GM18873 (cell line): ENCODE results near the gene UMODL1.
A peak's percentile ranks its signal among the peaks of the same experiment; 100 is the strongest.

Source experiments
- ATAC-seq: cut with Tn5 transposase; IDR thresholded peaks from one replicate; pipeline ENCODE4 v1.9.1; 2021; ENCODE audit warnings: mild to moderate bottlenecking, moderate library complexity, moderate number of reproducible peaks; ENCODE audit not compliant: unreplicated experiment, low FRiP score

UMODL1 gene

GRCh38 chr21:42095581-42095980, 24.5 kb downstream of the UMODL1 start:
- no peak for ATAC-seq

- no peak for ATAC-seq
Observed at GRCh38 chr21:42096566-42096965, 25.4 kb downstream of the UMODL1 start.

GRCh38 chr21:42097274-42097673, 26.2 kb downstream of the UMODL1 start:
- no peak for ATAC-seq

DNA sequence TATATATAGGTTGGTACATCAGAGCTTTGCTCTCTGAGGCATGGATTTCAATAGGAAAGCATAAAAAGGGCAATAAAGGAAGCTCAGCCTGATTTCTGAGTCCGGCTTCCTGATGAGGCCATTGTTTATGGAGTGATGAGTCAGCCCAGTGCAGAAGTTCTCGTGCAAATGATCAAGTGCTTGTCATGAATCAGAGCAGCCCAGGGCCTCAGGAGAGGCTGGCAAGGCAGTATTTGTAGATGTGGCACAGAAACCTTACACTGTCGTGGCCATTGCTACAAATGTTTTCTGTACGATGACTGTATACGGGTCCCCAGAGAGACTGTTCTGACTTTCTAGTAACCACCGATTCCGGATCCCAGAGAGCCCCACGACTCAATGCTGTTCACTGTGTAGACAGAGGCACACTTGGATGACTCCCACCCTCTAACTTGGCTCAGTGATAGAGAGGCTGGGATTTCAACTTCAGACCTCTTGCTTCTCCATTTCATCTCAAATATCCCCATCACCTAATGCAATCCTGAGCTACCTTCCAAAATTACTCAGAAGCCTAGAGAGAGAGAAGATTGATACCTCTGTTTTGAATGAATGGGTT, 26.8 kb downstream of the UMODL1 start:
- ATAC-seq = no peak

DNA sequence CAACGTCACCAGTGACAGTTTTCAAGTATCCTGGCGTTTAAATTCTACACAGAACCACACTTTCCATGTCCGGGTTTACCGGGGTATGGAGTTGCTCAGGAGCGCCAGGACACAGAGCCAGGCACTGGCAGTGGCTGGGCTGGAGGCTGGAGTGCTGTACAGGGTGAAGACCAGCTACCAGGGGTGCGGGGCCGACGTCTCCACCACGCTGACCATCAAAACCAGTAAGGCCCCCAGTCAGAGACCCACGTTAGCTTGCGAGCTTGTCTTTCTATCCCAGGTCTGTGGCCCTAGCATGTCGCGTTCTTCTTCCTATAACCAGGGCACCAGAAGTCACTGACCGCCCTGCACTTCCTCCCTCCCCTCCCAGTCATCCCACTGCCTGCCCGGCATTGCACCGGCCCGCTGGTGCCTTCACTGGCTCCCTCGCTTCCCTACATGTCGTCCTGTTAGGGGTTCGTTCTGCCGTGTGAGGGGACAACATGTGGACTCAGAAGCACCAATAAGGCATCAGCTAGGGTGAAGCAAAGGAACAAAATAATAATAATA, 27.9 kb downstream of the UMODL1 start:
- ATAC-seq = no peak

DNA sequence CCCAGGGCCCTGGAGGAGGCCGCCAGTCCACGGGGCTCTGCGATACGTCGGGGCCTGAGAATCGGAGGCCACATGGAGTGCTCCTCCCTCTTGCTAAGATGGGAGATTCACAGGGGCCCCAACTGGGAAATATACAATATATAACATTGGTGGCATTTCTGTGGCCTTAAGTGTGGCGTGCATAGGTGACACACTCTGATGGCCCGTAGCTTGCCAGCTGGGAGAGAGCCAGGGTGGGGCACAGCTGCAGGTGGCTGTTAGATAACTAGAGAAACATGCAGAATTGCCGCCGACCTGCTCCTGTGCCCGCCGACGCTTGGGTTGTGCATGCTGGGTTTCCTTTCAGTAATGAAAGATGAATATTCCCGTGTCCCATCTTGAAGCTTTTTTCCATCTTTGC, 30.1 kb downstream of the UMODL1 start:
- ATAC-seq = no peak

DNA sequence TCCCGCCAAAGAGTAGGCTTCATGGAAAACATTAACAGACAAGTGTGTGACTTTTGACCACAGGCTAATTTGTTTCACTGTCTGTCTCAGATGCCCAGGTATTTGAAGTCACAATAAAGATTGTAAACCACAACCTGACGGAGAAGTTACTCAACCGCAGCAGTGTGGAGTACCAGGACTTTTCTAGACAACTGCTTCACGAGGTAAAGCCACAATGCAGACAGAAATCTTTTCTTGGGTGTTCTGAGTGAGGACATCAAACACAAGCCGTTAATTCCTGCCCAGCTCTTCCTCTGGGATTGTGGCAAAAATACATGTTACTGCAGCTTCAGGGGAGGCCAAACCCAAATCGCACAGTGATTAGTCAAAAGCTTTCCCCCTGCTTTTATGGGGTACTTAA, 31.0 kb downstream of the UMODL1 start:
- ATAC-seq = no peak

DNA sequence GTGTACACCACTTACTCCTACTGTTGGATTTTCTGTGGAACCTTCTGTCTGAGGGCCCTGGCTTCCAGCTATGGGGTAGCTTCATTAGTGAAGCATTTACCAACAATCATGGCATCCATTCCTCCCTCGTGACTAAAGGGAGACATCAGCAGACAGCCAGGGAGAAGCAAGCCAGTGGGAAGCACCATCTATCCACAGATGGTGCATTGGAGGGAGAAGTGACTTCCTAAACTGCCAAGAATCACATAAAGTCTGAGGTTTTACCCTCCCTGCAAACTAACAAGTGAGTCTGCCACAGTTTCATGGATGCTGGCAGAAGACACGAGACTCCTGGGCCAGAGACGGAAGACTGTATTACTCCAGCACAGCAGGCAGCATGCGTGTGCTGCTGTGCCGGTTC, 31.4 kb downstream of the UMODL1 start:
- no peak for ATAC-seq

DNA sequence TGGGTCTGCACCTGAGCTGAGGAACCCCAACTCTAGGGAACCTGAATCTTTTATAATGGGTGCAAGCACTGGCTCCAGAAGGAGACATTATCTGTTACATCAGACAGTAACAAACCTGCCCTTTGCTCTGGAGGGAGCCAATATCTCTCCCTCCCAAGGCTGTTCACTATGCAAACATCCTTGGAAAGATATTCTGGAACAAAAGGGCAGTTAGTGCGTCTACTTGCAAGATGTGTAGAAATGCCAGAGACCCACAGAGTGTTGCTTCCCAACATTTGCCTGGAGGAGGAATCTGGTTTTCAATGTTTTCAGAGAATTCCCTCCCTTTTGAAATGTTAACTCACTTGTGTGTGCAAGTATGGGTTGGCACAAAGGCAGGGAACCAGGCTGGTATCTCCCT, 31.9 kb downstream of the UMODL1 start:
- no peak for ATAC-seq

DNA sequence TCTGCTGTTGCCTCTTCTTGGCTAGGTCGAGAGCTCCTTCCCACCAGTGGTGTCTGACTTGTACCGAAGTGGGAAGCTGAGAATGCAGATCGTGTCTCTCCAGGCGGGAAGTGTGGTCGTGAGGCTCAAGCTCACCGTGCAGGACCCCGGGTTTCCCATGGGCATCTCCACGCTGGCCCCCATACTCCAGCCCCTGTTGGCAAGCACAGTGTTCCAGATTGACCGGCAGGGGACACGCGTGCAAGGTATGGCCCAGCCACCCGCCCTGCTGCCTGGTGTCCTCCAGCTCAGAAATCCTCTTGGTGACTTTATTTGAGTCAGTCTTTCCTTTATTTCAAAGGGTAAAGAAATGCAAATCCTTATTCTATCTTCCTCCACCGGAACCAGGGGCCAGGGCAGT, 32.7 kb downstream of the UMODL1 start:
- no peak for ATAC-seq

DNA sequence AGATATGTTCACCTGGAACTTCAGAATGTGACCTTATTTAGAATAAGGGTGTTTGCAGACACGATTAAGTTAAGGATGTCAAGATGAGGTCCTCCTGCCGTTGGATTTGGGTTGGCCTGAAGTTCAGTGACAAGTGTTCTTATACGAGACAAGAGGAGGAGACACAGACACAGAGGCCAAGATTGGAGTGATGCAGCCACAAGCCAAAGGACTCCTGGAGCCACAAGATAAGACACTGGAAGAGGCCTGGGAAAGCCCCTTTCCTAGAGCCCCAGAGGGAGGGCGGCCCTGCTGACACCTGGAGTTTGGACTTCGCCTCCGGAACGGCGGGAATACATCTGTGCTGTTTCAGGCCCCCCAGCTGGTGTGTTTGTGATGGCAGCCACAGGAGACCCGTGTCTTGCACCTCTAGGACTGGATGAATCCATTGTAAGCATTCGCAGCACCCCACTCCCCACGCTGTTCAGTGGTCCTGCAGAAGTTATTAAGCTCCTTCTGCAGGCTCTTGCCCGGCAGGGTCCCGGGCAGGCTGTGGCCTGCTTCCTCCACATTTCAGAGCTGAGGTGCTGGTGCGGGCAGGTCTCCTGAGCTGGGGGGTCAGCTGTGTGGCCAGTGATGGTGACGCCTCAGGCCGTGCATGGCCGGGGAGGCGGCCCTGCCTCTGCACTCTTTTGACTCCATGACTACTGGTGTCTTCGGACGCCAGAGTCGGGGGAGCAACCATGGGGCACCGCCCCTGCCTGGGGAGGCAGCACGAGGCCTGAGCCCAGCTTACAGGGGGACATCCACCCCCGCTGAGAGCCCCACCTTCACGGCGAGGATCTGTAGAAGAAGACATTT, 34.6 kb downstream of the UMODL1 start:
- no peak for ATAC-seq

DNA sequence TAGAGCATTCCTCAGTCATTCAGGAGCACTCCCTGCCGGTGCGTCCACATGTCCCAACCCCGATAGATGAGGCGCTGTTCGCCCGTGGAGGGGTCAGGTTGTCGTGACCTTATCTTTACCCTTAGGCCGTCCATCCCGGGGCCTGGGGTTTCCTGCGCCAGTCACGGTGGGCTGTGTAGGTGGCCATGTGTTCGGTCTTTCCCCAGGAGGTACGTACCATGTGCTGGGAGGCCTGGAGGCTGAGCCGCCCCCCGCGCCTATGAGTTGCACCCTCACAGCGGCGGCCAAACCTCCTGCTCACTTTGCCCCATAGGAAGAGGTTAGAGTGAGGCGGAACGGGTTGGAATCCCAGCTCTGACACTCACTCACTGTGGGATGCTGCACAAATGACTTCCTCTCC, 35.3 kb downstream of the UMODL1 start:
- ATAC-seq = no peak

DNA sequence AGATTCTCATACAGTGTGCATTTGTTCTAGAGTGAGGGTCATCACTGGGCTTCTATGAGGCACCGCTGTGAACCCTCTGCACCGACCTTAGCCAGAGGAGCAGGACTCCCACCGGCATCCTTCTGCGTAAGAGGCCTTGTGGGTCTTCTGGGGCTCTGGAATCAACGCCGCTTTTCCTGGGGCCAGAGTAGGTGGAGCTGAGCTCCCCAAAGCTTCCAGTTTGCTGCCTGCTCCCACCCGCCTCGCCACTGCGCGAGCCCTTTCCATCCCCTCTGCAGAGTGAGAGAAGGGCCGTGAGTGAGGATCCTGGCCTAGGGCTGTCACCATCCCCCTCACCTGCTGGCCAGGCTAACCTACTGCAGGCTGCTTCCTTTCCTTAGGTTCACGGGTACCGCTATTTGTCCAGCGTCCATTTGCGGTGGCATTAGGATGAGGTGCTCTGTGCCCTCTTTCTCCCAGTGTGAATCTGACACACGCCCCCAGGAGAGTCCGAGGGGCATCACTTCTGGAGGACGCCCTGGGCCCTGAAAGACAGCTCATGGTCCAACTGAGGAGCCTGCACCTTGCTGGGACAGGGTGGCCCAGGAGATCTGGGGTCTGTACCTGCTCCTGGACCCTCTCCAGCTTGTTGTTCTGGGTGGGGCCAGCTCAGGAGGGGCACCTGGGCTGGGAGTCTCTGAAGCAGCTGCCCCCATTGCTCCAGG, 36.2 kb downstream of the UMODL1 start:
- no peak for ATAC-seq

DNA sequence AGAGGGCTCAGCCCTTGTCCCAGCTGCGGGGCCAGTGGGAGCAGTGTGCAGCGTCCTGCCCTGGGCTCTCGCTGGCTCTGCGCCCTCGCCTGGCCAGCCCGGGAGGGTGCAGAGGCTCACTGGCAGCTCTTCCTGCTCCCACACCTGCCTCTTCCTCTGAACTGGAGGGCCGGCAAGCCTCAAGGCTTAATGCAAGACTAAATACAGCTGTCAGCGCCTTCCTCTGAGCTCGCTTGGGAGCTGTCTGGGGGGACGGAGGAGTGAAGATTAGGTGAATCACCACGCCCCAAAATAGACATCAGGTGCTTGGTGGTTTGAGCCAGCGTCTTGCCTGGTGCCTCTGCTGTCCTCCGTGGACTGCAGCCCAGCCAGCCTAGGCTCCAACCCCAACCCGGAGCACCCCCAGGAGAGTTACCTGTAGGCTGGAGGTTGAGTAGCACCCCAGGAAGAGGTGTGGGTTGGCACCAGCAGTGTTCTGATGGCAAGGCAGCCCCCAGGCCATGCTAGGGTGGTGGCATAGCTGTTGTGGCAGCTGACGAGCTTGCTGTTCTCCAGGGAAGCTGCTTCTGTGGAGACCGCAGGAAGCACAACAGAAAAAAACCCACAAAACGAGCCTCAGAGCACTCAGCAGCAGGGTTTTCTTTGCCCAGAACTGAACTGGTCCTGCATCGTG, 36.9 kb downstream of the UMODL1 start:
- ATAC-seq = peak; percentile 72

- no peak for ATAC-seq
Observed at GRCh38 chr21:42108554-42109340, 37.6 kb downstream of the UMODL1 start.

DNA sequence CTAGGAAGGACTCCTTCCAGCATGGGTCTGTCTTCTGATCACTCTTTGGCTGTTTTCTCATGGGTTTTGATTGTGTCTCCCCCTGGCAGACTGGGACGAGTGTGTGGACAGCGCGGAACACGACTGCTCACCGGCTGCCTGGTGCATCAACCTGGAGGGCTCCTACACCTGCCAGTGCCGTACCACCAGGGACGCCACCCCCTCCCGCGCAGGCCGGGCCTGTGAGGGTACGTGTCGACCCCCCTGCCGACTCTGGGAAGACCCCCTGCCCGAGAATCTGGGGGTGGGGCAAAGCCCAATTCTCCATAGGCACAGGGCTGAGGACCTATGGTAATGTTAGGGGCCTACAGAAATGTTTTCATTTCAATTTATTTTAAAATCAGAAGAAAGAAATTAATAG, 38.4 kb downstream of the UMODL1 start:
- ATAC-seq = no peak

GRCh38 chr21:42109873-42110525, 38.9 kb downstream of the UMODL1 start:
- no peak for ATAC-seq

GRCh38 chr21:42110691-42111469, 39.8 kb downstream of the UMODL1 start:
- ATAC-seq = no peak

DNA sequence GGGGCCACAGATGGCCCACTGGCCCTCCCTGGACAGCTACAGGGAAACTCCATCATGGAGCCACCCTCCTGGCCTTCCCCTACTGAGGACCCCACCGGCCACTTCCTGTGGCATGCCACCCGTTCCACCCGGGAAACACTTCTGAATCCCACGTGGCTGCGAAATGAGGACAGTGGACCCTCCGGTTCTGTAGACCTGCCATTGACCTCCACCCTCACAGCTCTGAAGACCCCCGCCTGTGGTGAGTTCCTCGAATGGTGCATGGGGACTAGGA, 40.3 kb downstream of the UMODL1 start:
- ATAC-seq = no peak
